HFFc6 (cell line): ENCODE results near the gene SYNE2. TPM values are rescaled to one million over a fixed set of nuclear protein-coding genes. Genes with fewer than 3 reads are reported as not detected.

Source experiments
- DNase-seq: peaks from one replicate; pipeline ENCODE4 v3.0.0-alpha.2; 2018
- H3K27ac Mint-ChIP-seq: 2 replicates; pipeline ENCODE4 v1.8.0; 2020; ENCODE audit warnings: mild to moderate bottlenecking, mixed read lengths
- H3K27me3 Mint-ChIP-seq: 2 replicates; pipeline ENCODE4 v1.8.0; 2021; ENCODE audit warnings: mild to moderate bottlenecking, moderate library complexity, mixed read lengths; ENCODE audit not compliant: insufficient read depth
- H3K36me3 Mint-ChIP-seq: 2 replicates; pipeline ENCODE4 v1.8.0; 2021; ENCODE audit warnings: low read depth, mixed read lengths
- H3K4me1 Mint-ChIP-seq: 2 replicates; pipeline ENCODE4 v1.8.0; 2020; ENCODE audit warnings: low read depth, mixed read lengths
- H3K4me3 Mint-ChIP-seq: 2 replicates; pipeline ENCODE4 v1.8.0; 2020; ENCODE audit warnings: mild to moderate bottlenecking, moderate library complexity, mixed read lengths
- H3K9me3 Mint-ChIP-seq: 2 replicates; pipeline ENCODE4 v1.8.0; 2020; ENCODE audit warnings: mild to moderate bottlenecking, mixed read lengths
- CTCF ChIP-seq: fragments of 200-600 bp; sonication (generic); IDR thresholded peaks from 2 replicates; pipeline ENCODE4 v1.5.0; 2021; ENCODE audit warnings: antibody characterized with exemption, mild to moderate bottlenecking
- total RNA-seq, 6 experiments: library from RNA; stranded (reverse); fragmentation: NEBNext Ultra II Directional; extraction: Animal tissue kit (Norgen Biotek cat#: 25700); gene quantifications; 2 replicates in 1 of 6; 3 replicates in 5 of 6; pipeline ENCODE4 v1.2.3, GENCODE V29; 2021

The SYNE2 gene
- total RNA-seq, 6 experiments from 2014 or later, result 2.9 to 6.6 (median 6.2) TPM

GRCh38 chr14:63878052-63878451 lies 25.2 kb downstream of the SYNE2 start:
- no peak for TF ChIP-seq CTCF
- Mint-ChIP-seq H3K4me1 (peaks cover 23% of the 10 kb centered on the region), H3K27ac (no peak overlapping the region), H3K27me3 (no peaks in the 10 kb centered on the region), H3K36me3 (no peaks in the 10 kb centered on the region), H3K4me3 (no peak overlapping the region), H3K9me3 (no peaks in the 10 kb centered on the region)
- no peak for DNase-seq

GRCh38 chr14:63878792-63879191 lies 26.0 kb downstream of the SYNE2 start:
- Mint-ChIP-seq H3K36me3 (no peaks in the 10 kb centered on the region), H3K27ac (no peak overlapping the region), H3K4me1 (peaks cover 23% of the 10 kb centered on the region), H3K4me3 (no peak overlapping the region), H3K27me3 (no peaks in the 10 kb centered on the region), H3K9me3 (no peaks in the 10 kb centered on the region)
- no peak for DNase-seq
- TF ChIP-seq CTCF, result no peak

GRCh38 chr14:63881926-63882325 lies 29.1 kb downstream of the SYNE2 start:
- Mint-ChIP-seq H3K9me3 (no peaks in the 10 kb centered on the region), H3K4me1 (peaks cover 7% of the 10 kb centered on the region), H3K27me3 (peaks cover 2% of the 10 kb centered on the region), H3K4me3 (no peak overlapping the region), H3K36me3 (no peaks in the 10 kb centered on the region), H3K27ac (no peak overlapping the region)
- no peak for DNase-seq
- no peak for TF ChIP-seq CTCF

GRCh38 chr14:63887899-63888298 lies 35.1 kb downstream of the SYNE2 start:
- Mint-ChIP-seq H3K4me3 (no peak overlapping the region), H3K9me3 (no peaks in the 10 kb centered on the region), H3K36me3 (no peaks in the 10 kb centered on the region), H3K27me3 (peaks cover 2% of the 10 kb centered on the region), H3K4me1 (peaks cover 21% of the 10 kb centered on the region), H3K27ac (no peak overlapping the region)
- no peak for DNase-seq
- TF ChIP-seq CTCF, result no peak

- no peak overlapping the region for H3K4me3 Mint-ChIP-seq
- no peaks in the 10 kb centered on the region; the same call in none of the 2 replicates for H3K27me3 Mint-ChIP-seq
- H3K36me3 Mint-ChIP-seq, result no peaks in the 10 kb centered on the region
- H3K27ac Mint-ChIP-seq, result no peak overlapping the region
- DNase-seq, result no peak
- H3K9me3 Mint-ChIP-seq, result no peaks in the 10 kb centered on the region
- H3K4me1 Mint-ChIP-seq, result peaks cover 37% of the 10 kb centered on the region
- TF ChIP-seq CTCF, result no peak
These were observed 37.7 kb downstream of the SYNE2 start for GRCh38 chr14:63890553-63890952.
